ENCODE measurements around the gene ARHGAP29. TPM values are rescaled to one million over a fixed set of nuclear protein-coding genes. Genes with fewer than 3 reads are reported as not detected.

The ARHGAP29 gene
- total RNA-seq, 2 experiments from 2014 or later: not detected

DNA sequence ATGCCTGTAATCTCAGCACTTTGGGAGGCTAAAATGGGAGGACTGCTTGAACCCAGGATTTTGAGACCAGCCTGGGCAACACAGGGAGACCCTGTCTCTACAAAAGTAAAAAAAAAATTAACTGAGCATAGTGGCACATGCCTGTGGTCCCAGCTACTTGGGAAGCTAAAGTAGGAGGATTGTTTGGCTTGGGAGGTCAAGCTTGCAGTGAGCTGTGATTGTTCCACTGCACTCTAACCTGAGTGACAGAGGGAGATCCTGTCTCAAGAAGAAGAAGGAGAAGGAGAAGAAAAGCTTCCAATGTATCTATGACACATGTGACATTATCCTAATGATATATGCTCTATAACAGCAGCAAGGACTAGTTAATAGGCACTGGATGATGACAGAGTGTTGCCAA is 20.1 kb upstream of the ARHGAP29 start:
- ATAC-seq: no peak
- no peaks in the 10 kb centered on the region for H3K9me3 Mint-ChIP-seq (ENCODE audit: insufficient read depth)
- H3K27me3 Mint-ChIP-seq (ENCODE audit: low read depth): peaks cover 32% of the 10 kb centered on the region

DNA sequence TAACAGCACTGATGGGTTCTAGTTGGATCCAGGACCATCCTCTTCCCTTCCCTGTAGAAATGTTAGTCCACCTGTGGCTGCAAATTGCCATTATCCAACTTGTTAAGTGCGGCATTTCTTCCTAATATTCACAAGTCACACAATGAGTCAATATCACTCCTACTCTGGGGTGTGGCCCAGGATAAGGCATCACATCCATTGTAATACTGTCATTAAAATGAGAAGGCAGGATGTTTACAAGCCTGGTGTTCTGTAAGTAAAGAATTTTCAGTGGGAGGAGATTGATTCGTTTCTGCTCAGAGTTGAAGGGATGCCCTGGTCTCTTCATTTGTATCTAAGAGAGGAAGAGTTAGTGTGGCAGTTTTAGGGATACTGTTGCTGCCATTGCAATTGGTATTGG is 18.1 kb upstream of the ARHGAP29 start:
- ATAC-seq (no peak), DNase-seq (no peak)
- Mint-ChIP-seq H3K27ac (no peak overlapping the region), H3K4me3 (no peak overlapping the region), H3K36me3 (ENCODE audit: low read depth) (no peaks in the 10 kb centered on the region), H3K4me1 (ENCODE audit: low read depth) (no peaks in the 10 kb centered on the region), H3K27me3 (ENCODE audit: low read depth) (peaks cover 26% of the 10 kb centered on the region), H3K9me3 (ENCODE audit: insufficient read depth) (no peaks in the 10 kb centered on the region)
- CTCF ChIA-PET: no interaction called here
- POLR2A ChIA-PET: no interaction called here

More for the DNA sequence above, 20.1 kb upstream of the ARHGAP29 start:
- Mint-ChIP-seq H3K4me3 (no peak overlapping the region), H3K36me3 (ENCODE audit: low read depth) (no peaks in the 10 kb centered on the region), H3K27ac (no peak overlapping the region), H3K4me1 (ENCODE audit: low read depth) (no peaks in the 10 kb centered on the region)
- ChIA-PET CTCF (no interaction called here), POLR2A (no interaction called here)
- DNase-seq: no peak

DNA sequence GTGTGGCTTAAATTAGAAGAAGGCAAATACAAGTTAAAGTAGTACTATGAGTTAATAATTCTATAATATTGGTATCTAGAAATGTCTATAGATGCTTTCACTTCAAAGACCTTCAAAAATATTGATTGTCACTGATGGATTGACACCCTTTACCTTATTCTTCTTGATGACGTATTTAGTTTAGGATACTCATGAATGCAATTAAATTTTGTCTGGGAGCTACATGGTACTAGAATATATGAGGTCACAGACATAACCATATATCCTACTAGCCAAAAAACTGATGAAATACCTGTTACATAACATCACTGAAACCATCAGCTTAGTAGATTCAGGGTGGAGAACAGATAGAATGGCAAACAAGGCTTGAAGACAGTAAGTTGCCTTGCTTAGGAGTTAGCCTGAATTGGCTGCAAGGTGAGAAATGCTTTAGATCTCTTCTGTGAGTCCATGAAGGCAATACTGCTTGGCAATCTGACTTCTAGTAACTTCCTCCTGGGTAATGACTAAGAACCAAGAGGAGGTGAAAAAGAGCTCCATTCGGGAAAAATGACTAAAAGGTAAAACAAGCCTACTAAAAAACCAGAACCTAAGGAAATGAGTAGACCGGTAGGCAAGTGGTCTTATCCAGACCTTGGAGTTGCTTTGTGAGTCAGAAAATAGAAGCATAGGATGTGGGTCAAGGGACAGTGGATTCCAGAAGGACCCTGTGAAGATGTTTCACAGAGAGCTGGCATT is 16.9 kb upstream of the ARHGAP29 start:
- peaks cover 27% of the 10 kb centered on the region for H3K27me3 Mint-ChIP-seq (ENCODE audit: low read depth)
- H3K36me3 Mint-ChIP-seq (ENCODE audit: low read depth): no peaks in the 10 kb centered on the region
- H3K4me3 Mint-ChIP-seq: no peak overlapping the region
- ATAC-seq (no peak), DNase-seq (no peak)
- ChIA-PET POLR2A (no interaction called here), CTCF (no interaction called here)
- H3K9me3 Mint-ChIP-seq (ENCODE audit: insufficient read depth): no peaks in the 10 kb centered on the region
- H3K27ac Mint-ChIP-seq: no peak overlapping the region
- H3K4me1 Mint-ChIP-seq (ENCODE audit: low read depth): no peaks in the 10 kb centered on the region

DNA sequence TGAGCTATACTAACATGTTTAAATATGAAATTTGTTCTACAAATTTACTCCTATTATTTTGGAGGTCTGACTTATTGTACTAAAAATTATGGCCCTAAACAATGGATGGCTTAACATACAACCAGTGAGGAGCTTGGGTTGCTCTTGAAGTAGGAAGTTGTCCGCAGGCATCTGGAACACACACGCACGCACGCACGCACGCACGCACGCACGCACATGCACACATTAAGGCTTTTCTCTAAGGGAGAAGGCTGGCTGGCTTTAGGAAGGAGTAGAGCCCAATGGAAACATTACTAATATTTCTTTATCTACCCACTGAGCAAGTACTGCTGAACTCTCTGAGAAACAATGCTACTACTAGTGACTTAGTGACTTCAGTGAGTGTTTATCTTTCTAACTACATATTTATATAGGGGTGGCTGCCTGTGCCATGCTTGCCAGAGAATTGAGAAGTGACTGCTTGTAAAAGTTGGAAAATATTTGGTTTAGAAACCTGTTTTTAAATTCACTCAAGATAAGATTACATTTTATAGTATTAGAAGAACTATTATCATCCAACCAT is 16.2 kb upstream of the ARHGAP29 start:
- ChIA-PET POLR2A (no interaction called here), CTCF (no interaction called here)
- ATAC-seq (no peak), DNase-seq (no peak)
- Mint-ChIP-seq H3K27me3 (ENCODE audit: low read depth) (peaks cover 34% of the 10 kb centered on the region), H3K4me1 (ENCODE audit: low read depth) (no peaks in the 10 kb centered on the region), H3K4me3 (no peak overlapping the region), H3K9me3 (ENCODE audit: insufficient read depth) (no peaks in the 10 kb centered on the region), H3K36me3 (ENCODE audit: low read depth) (no peaks in the 10 kb centered on the region), H3K27ac (no peak overlapping the region)

DNA sequence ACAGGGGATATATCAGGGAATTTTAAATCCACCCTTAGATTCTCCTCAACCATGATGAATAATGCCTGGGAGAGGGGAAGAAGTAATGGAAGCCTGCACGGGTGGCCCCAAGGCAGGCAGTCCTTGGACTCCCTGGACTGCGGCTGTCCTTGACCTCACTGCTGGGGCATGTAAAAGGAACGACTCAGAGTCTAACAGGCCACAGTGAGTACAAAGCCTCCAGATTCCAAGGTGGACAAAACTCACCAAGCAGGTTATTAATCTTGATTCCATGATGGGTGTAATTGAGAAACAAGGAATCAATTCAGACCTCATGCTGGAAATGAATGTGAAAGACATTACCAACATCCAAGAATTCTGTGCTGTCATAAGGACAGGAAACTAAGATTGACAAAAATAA is 13.0 kb upstream of the ARHGAP29 start:
- no peak overlapping the region for H3K27ac Mint-ChIP-seq
- DNase-seq: no peak

DNA sequence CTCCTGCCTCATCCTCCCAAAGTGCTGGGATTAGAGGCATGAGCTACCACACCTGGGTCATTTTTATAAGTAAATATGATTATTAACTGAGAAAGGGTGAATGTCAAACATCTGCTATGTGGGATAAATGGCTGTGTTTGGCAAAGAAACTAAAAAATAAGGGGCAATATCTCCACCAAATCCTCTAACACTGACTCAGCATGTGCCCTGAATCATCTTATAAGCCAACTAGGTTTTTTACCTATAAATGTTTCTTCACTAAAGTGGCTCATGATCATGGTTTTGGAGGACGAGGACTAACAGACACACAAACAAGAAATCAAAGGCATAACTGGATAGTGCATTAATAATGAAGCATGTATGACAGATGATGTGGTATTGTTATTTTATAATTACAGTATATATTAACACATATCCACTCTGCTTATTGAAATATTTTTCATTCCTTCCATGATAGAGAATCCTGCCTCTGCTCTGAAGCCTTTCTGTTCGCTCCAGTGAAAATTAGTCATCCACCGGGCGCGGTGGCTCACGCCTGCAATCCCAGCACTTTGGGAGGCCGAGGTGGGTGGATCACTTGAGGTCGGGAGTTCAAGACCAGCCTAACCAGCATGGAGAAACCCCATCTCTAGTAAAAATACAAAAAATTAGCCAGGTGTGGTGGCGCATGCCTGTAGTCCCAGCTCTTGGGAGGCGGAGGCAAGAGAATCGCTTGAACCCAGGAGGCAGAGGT is 11.7 kb upstream of the ARHGAP29 start:
- Mint-ChIP-seq H3K27me3 (ENCODE audit: low read depth) (peaks cover 50% of the 10 kb centered on the region), H3K9me3 (ENCODE audit: insufficient read depth) (no peaks in the 10 kb centered on the region), H3K4me3 (no peak overlapping the region), H3K27ac (no peak overlapping the region), H3K4me1 (ENCODE audit: low read depth) (peaks cover 10% of the 10 kb centered on the region), H3K36me3 (ENCODE audit: low read depth) (no peaks in the 10 kb centered on the region)
- CTCF ChIA-PET: no interaction called here
- DNase-seq (no peak), ATAC-seq (no peak)
- POLR2A ChIA-PET: no interaction called here

More for the DNA sequence above, 13.0 kb upstream of the ARHGAP29 start:
- ChIA-PET CTCF (no interaction called here), POLR2A (no interaction called here)
- no peak for ATAC-seq
- Mint-ChIP-seq H3K36me3 (ENCODE audit: low read depth) (no peaks in the 10 kb centered on the region), H3K27me3 (ENCODE audit: low read depth) (peaks cover 52% of the 10 kb centered on the region), H3K4me1 (ENCODE audit: low read depth) (peaks cover 10% of the 10 kb centered on the region), H3K4me3 (no peak overlapping the region), H3K9me3 (ENCODE audit: insufficient read depth) (no peaks in the 10 kb centered on the region)

DNA sequence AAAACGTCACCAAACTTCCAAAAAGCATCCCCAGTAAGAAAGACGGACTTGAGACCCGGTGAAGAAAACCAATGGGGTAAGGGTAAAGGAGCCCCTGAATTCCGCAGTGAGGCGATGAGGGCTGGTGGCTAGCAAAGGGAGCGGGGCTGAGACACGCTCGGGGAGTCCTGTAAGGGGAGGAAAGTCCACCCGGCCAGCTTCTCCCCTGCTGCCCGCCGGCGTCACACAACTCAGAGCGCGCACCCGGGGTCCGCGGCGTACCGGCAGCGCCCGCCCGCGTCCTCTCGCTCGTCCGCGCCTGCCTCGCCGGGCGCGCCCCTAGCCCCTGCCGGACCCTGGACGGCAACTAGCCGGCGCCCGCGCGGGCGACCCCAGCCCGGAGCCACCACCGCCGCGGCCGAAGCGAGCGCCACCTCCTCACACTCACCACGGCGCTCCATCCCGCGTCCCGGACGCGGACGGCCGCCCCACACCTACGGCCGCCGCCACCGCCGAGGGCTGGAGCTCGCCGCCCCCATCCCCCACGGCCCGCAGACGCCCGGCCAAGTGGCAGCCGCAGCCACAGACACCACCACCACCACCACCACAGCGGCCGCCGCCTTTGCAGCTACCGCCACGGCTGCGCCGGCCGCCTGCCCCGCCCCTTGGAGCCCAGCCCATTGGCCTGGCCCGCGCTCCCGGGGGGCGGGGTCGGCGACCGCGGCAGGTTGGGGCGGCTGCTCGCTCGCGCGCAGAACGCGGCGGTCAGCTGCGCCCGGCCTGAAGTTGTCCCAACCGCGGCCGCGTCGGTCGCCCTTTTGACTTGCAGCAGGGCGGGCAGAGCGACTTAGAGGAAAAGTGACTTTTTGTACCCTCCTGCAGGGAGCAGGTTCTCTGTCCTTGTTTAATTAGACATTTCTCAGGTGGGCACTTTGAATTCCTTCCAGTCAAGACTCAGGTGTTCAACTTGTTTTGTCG is 10.0 kb upstream of the ARHGAP29 start:
- Mint-ChIP-seq H3K27ac (no peak overlapping the region), H3K4me3 (peak overlapping the region; percentile 42), H3K36me3 (ENCODE audit: low read depth) (no peaks in the 10 kb centered on the region), H3K9me3 (ENCODE audit: insufficient read depth) (peaks cover 7% of the 10 kb centered on the region), H3K27me3 (ENCODE audit: low read depth) (peaks cover 58% of the 10 kb centered on the region), H3K4me1 (ENCODE audit: low read depth) (peaks cover 10% of the 10 kb centered on the region)
- POLR2A ChIA-PET: no interaction called here
- CTCF ChIA-PET: no interaction called here
- ATAC-seq: peak; percentile 81
- peak; percentile 25 for DNase-seq

DNA sequence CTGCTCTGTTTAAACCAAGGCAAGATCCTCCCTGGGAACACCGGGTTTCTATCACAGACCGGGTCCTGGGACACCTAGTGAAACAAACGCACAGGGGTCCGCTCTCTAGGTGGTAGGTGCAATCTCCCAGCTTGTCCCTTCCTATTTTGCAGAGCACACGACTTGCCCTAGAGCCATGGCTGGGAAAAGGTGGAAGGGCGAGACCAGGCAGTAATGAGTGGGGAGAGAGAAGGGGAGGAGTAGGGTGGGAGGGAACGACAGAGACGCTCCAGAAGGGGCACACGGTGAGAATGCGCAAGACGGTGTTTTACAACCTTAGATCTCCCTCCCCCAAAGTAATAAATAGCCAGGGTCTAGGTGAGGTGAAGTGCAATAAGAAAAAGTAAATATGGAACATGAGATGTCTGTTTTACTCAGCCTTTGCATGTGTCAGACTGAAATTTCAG is 9.3 kb upstream of the ARHGAP29 start:
- ChIA-PET POLR2A (no interaction called here), CTCF (no interaction called here)
- H3K4me3 Mint-ChIP-seq: peak overlapping the region; percentile 42

DNA sequence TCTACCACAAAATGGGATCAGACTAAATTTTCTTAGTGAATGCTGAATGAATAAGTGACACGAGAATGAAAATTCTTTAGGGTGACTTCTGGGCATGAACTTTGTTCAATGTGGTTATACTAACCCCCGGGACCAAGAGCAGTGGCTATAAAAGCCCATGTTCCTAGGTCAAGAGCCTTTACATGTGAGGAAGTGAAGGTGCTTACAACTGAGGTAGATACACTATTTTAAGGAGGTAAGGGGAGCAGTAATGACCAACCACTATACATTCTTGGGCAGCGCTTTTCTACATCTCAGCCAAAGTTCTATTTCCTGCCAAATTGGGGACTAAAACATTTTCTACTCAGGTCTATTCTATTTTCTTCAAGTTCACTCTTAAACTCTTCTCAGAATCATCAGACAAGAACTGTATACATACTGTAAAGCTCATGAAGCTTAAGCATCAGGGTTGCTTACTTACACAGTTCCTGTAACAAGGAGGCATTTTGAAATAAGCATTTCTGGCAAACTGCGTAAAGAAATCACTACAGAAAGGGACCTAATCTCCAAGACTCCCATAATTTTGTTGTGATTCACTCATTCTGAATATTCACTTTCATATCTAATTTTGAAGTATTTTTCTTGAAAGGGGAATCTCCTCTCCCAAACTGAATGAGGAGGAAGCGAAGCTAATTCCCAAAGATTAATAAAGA is 8.5 kb upstream of the ARHGAP29 start:
- CTCF ChIA-PET: no interaction called here

More for the DNA sequence above, 9.3 kb upstream of the ARHGAP29 start:
- no peak for ATAC-seq
- DNase-seq: no peak
- Mint-ChIP-seq H3K27ac (no peak overlapping the region), H3K4me1 (ENCODE audit: low read depth) (peaks cover 10% of the 10 kb centered on the region), H3K36me3 (ENCODE audit: low read depth) (no peaks in the 10 kb centered on the region), H3K27me3 (ENCODE audit: low read depth) (peaks cover 62% of the 10 kb centered on the region), H3K9me3 (ENCODE audit: insufficient read depth) (peaks cover 7% of the 10 kb centered on the region)

DNA sequence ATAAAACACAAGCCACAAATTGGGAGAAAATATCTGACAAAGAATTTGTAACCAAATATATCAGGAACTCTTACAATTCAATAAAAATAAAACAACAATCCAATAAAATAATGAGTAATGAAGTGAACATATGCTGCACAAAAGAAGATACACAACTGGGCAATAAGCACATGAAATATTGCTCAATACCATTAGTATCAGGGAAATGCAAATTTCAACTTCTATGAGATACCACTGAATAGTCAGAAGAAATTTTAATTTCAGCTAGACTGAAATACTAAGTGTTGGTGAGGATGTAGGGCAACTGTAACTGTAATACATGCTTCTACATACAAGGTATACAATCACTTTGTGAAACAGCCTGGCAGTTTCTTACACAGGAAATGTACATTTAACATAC is 7.4 kb upstream of the ARHGAP29 start:
- Mint-ChIP-seq H3K9me3 (ENCODE audit: insufficient read depth) (peaks cover 7% of the 10 kb centered on the region), H3K4me3 (no peak overlapping the region), H3K36me3 (ENCODE audit: low read depth) (no peaks in the 10 kb centered on the region), H3K27me3 (ENCODE audit: low read depth) (peaks cover 67% of the 10 kb centered on the region), H3K27ac (no peak overlapping the region), H3K4me1 (ENCODE audit: low read depth) (peaks cover 10% of the 10 kb centered on the region)
- ATAC-seq (no peak), DNase-seq (no peak)
- CTCF ChIA-PET: interaction anchor here (1.4 kb wide), 1 partner anchor 205 kb away, joined by 5 read pairs; no protein-coding TSS in a partner anchor
- POLR2A ChIA-PET: no interaction called here

More for the DNA sequence above, 8.5 kb upstream of the ARHGAP29 start:
- Mint-ChIP-seq H3K36me3 (ENCODE audit: low read depth) (no peaks in the 10 kb centered on the region), H3K27me3 (ENCODE audit: low read depth) (peaks cover 62% of the 10 kb centered on the region), H3K4me1 (ENCODE audit: low read depth) (peaks cover 10% of the 10 kb centered on the region), H3K27ac (no peak overlapping the region), H3K4me3 (no peak overlapping the region), H3K9me3 (ENCODE audit: insufficient read depth) (peaks cover 7% of the 10 kb centered on the region)
- ATAC-seq (no peak), DNase-seq (no peak)
- POLR2A ChIA-PET: no interaction called here

DNA sequence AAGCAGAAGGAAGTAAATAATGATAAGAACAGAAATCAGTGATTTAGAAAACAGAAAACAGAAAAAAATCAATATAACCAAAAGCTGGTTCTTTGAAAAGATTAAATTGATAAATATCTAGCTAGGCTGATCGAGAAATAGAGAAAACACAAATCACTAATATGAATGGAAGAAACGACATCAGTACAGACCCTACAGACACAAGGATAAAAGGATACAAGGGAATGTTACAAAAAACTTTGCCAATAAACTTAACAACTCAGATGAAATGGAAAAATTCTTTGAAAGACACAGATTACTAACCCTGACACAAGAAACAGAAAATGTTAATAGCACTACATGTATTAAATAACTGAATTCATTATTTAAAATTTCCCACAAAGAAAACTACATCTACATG is 6.3 kb upstream of the ARHGAP29 start:
- H3K9me3 Mint-ChIP-seq (ENCODE audit: insufficient read depth): peaks cover 7% of the 10 kb centered on the region
- H3K4me3 Mint-ChIP-seq: no peak overlapping the region
- DNase-seq (no peak), ATAC-seq (no peak)
- peaks cover 72% of the 10 kb centered on the region for H3K27me3 Mint-ChIP-seq (ENCODE audit: low read depth)
- CTCF ChIA-PET: no interaction called here
- no peak overlapping the region for H3K27ac Mint-ChIP-seq
- no peaks in the 10 kb centered on the region for H3K36me3 Mint-ChIP-seq (ENCODE audit: low read depth)
- POLR2A ChIA-PET: no interaction called here
- H3K4me1 Mint-ChIP-seq (ENCODE audit: low read depth): peaks cover 10% of the 10 kb centered on the region
